ENCODE measurements around the gene DNAH3.
"Not testable (repeated sequence)": the region's sequence is repeated elsewhere in the genome, so short reads cannot be mapped to it uniquely, and the experiment has no call there.

Gene DNAH3

DNA sequence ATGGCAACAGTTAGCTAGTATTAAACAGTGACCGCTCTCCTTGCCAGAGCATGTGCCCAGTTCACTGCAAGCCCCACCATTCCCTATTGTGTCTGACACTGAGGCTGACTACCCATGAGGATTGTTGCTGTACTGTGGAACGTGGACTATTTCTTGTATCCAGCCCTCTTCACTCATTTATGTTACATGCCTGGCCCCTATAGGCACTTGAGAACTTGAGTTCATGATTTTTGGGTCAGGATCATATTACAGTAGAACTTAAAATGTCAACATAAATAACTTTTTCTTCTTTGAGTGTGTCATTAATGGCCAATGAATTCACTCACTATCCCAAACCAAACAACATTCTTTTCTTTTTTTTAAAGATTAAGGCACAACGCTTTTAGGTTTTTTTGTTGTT lies 194.3 kb downstream of the DNAH3 start:
- no peak overlapping the region for H3K4me3 ChIP-seq (ENCODE audit: insufficient read depth, low read depth, low read length, poor library complexity, severe bottlenecking)
- no peaks in the 10 kb centered on the region for H3K36me3 ChIP-seq (ENCODE audit: control insufficient read depth, insufficient read depth, low read length)
- H3K9me3 ChIP-seq (ENCODE audit: control insufficient read depth, low read length), result no peaks in the 10 kb centered on the region
- no peaks in the 10 kb centered on the region for H3K27me3 ChIP-seq (replicated peaks; ENCODE audit: control insufficient read depth, insufficient read depth, low read length, poor library complexity, severe bottlenecking)
- H3K4me1 ChIP-seq (ENCODE audit: control insufficient read depth, insufficient read depth, low read length, poor library complexity, severe bottlenecking), result no peaks in the 10 kb centered on the region
- no peak for DNase-seq
- no peak overlapping the region for H3K27ac ChIP-seq (ENCODE audit: insufficient read depth, low read length, poor library complexity, severe bottlenecking)

GRCh38 chr16:20954574-20954973 lies 196.1 kb downstream of the DNAH3 start:
- H3K4me1 ChIP-seq (ENCODE audit: control insufficient read depth, insufficient read depth, low read length, poor library complexity, severe bottlenecking), result no peaks in the 10 kb centered on the region
- no peak overlapping the region for H3K4me3 ChIP-seq (ENCODE audit: insufficient read depth, low read depth, low read length, poor library complexity, severe bottlenecking)
- no peaks in the 10 kb centered on the region for H3K27me3 ChIP-seq (replicated peaks; ENCODE audit: control insufficient read depth, insufficient read depth, low read length, poor library complexity, severe bottlenecking)
- H3K27ac ChIP-seq (ENCODE audit: insufficient read depth, low read length, poor library complexity, severe bottlenecking), result no peak overlapping the region
- DNase-seq, result no peak
- no peaks in the 10 kb centered on the region for H3K9me3 ChIP-seq (ENCODE audit: control insufficient read depth, low read length)
- H3K36me3 ChIP-seq (ENCODE audit: control insufficient read depth, insufficient read depth, low read length), result no peaks in the 10 kb centered on the region

DNA sequence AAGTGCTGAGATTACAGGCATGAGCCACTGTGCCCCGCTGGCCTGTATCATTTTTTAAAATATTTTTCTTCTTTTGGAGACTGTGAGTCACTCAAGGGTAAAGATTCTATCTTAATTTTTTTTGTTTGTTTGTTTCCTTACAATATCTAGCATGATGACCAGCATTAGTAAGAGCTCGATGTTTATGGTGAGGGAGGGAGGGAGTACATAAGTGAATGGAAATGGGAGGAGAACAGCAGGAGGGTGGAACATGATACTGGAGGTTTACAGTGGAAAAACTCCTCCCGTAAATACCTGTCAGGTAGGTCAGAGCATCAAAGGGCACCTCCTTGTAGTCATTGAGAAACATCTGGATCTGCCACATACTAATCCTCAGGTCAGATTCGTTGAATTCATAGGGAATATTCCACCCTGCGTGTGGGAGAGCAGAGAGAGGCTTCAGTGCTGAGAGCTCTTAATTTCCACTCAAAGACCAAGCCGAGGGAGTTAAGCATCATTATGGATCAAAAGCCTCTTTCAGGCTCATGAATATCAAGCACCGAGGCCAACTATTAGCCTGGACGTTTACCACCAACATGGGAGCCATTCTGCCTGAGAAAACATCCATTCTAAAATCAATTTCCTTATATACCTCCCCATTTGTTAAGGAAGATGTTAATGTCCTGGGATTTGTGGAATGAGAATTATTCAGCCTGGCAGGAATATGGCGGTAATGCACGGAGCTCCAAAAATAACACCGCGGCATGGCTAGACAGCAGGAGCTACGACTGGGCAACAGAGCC lies 198.3 kb downstream of the DNAH3 start:
- DNase-seq, result no peak
- Histone ChIP-seq H3K4me3 (ENCODE audit: insufficient read depth, low read depth, low read length, poor library complexity, severe bottlenecking) (no peak overlapping the region), H3K27ac (ENCODE audit: insufficient read depth, low read length, poor library complexity, severe bottlenecking) (no peak overlapping the region), H3K9me3 (ENCODE audit: control insufficient read depth, low read length) (no peaks in the 10 kb centered on the region), H3K4me1 (ENCODE audit: control insufficient read depth, insufficient read depth, low read length, poor library complexity, severe bottlenecking) (no peaks in the 10 kb centered on the region), H3K36me3 (ENCODE audit: control insufficient read depth, insufficient read depth, low read length) (no peaks in the 10 kb centered on the region), H3K27me3 (replicated peaks; ENCODE audit: control insufficient read depth, insufficient read depth, low read length, poor library complexity, severe bottlenecking) (no peaks in the 10 kb centered on the region)

- no peaks in the 10 kb centered on the region for H3K4me1 ChIP-seq (ENCODE audit: control insufficient read depth, insufficient read depth, low read length, poor library complexity, severe bottlenecking)
- H3K36me3 ChIP-seq (ENCODE audit: control insufficient read depth, insufficient read depth, low read length), result no peaks in the 10 kb centered on the region
- H3K9me3 ChIP-seq (ENCODE audit: control insufficient read depth, low read length), result no peaks in the 10 kb centered on the region
- H3K27me3 ChIP-seq (replicated peaks; ENCODE audit: control insufficient read depth, insufficient read depth, low read length, poor library complexity, severe bottlenecking), result no peaks in the 10 kb centered on the region
- H3K4me3 ChIP-seq (ENCODE audit: insufficient read depth, low read depth, low read length, poor library complexity, severe bottlenecking), result no peak overlapping the region
- no peak overlapping the region for H3K27ac ChIP-seq (ENCODE audit: insufficient read depth, low read length, poor library complexity, severe bottlenecking)
- no peak for DNase-seq
Observed at GRCh38 chr16:20950294-20950693, 200.4 kb downstream of the DNAH3 start.

- no peaks in the 10 kb centered on the region for H3K4me1 ChIP-seq (ENCODE audit: control insufficient read depth, insufficient read depth, low read length, poor library complexity, severe bottlenecking)
- no peaks in the 10 kb centered on the region for H3K27me3 ChIP-seq (replicated peaks; ENCODE audit: control insufficient read depth, insufficient read depth, low read length, poor library complexity, severe bottlenecking)
- no peak for DNase-seq
- H3K4me3 ChIP-seq (ENCODE audit: insufficient read depth, low read depth, low read length, poor library complexity, severe bottlenecking), result no peak overlapping the region
- H3K36me3 ChIP-seq (ENCODE audit: control insufficient read depth, insufficient read depth, low read length), result no peaks in the 10 kb centered on the region
- H3K27ac ChIP-seq (ENCODE audit: insufficient read depth, low read length, poor library complexity, severe bottlenecking), result no peak overlapping the region
- H3K9me3 ChIP-seq (ENCODE audit: control insufficient read depth, low read length), result no peaks in the 10 kb centered on the region
Observed at GRCh38 chr16:20949660-20950059, 201.0 kb downstream of the DNAH3 start.

- Histone ChIP-seq H3K4me1 (ENCODE audit: control insufficient read depth, insufficient read depth, low read length, poor library complexity, severe bottlenecking) (no peaks in the 10 kb centered on the region), H3K27ac (ENCODE audit: insufficient read depth, low read length, poor library complexity, severe bottlenecking) (no peak overlapping the region), H3K4me3 (ENCODE audit: insufficient read depth, low read depth, low read length, poor library complexity, severe bottlenecking) (no peak overlapping the region), H3K27me3 (replicated peaks; ENCODE audit: control insufficient read depth, insufficient read depth, low read length, poor library complexity, severe bottlenecking) (no peaks in the 10 kb centered on the region), H3K36me3 (ENCODE audit: control insufficient read depth, insufficient read depth, low read length) (no peaks in the 10 kb centered on the region), H3K9me3 (ENCODE audit: control insufficient read depth, low read length) (no peaks in the 10 kb centered on the region)
- no peak for DNase-seq
Observed at GRCh38 chr16:20948444-20948843, 202.2 kb downstream of the DNAH3 start.

GRCh38 chr16:20946015-20946629 lies 204.5 kb downstream of the DNAH3 start:
- no peaks in the 10 kb centered on the region for H3K9me3 ChIP-seq (ENCODE audit: control insufficient read depth, low read length)
- no peaks in the 10 kb centered on the region for H3K4me1 ChIP-seq (ENCODE audit: control insufficient read depth, insufficient read depth, low read length, poor library complexity, severe bottlenecking)
- H3K27ac ChIP-seq (ENCODE audit: insufficient read depth, low read length, poor library complexity, severe bottlenecking), result no peak overlapping the region
- no peak overlapping the region for H3K4me3 ChIP-seq (ENCODE audit: insufficient read depth, low read depth, low read length, poor library complexity, severe bottlenecking)
- DNase-seq, result no peak
- no peaks in the 10 kb centered on the region for H3K27me3 ChIP-seq (replicated peaks; ENCODE audit: control insufficient read depth, insufficient read depth, low read length, poor library complexity, severe bottlenecking)
- H3K36me3 ChIP-seq (ENCODE audit: control insufficient read depth, insufficient read depth, low read length), result no peaks in the 10 kb centered on the region

- not testable (repeated sequence) for DNase-seq; H3K27ac ChIP-seq (ENCODE audit: insufficient read depth, low read length, poor library complexity, severe bottlenecking); H3K9me3 ChIP-seq (ENCODE audit: control insufficient read depth, low read length); H3K4me1 ChIP-seq (ENCODE audit: control insufficient read depth, insufficient read depth, low read length, poor library complexity, severe bottlenecking); H3K27me3 ChIP-seq (replicated peaks; ENCODE audit: control insufficient read depth, insufficient read depth, low read length, poor library complexity, severe bottlenecking); H3K36me3 ChIP-seq (ENCODE audit: control insufficient read depth, insufficient read depth, low read length); H3K4me3 ChIP-seq (ENCODE audit: insufficient read depth, low read depth, low read length, poor library complexity, severe bottlenecking)
Observed at GRCh38 chr16:20945575-20945875, 205.1 kb downstream of the DNAH3 start.

DNA sequence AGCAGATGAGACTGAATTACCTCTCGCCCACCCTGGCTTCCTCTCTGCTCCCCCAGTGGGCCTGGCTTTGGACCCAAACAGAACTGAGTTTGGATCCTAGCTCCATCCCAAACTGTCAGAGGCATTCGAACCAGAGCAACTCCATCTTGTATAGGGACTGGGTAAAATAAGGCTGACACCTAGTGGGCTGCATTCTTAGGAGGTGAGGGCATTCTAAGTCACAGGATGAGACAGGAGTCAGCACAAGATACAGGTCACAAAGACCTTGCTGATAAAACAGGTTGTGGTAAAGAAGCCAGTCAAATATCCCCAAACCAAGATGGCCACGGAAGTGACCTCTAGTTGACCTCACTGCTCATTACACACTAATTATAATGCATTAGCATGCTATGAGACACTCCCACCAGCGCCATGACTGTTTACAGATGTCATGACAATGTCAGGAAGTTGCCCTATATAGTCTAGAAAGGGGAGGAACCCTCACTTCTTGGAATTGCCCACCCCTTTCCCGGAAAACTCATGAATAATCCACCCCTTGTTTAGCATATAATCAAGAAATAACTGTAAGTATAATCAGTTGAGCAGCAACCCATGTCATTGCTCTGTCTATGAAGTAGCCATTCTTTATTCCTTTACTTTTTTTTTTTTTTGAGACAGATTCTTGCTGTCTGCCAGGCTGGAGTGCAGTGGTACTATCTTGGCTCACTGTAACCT lies 205.6 kb downstream of the DNAH3 start:
- no peaks in the 10 kb centered on the region for H3K9me3 ChIP-seq (ENCODE audit: control insufficient read depth, low read length)
- H3K27me3 ChIP-seq (replicated peaks; ENCODE audit: control insufficient read depth, insufficient read depth, low read length, poor library complexity, severe bottlenecking), result no peaks in the 10 kb centered on the region
- H3K27ac ChIP-seq (ENCODE audit: insufficient read depth, low read length, poor library complexity, severe bottlenecking), result no peak overlapping the region
- DNase-seq, result peak in 2 of 3 donors; percentile 6 to 14
- H3K4me1 ChIP-seq (ENCODE audit: control insufficient read depth, insufficient read depth, low read length, poor library complexity, severe bottlenecking), result no peaks in the 10 kb centered on the region
- no peaks in the 10 kb centered on the region for H3K36me3 ChIP-seq (ENCODE audit: control insufficient read depth, insufficient read depth, low read length)
- H3K4me3 ChIP-seq (ENCODE audit: insufficient read depth, low read depth, low read length, poor library complexity, severe bottlenecking), result no peak overlapping the region

GRCh38 chr16:20942256-20942655 lies 208.4 kb downstream of the DNAH3 start:
- H3K27me3 ChIP-seq (replicated peaks; ENCODE audit: control insufficient read depth, insufficient read depth, low read length, poor library complexity, severe bottlenecking), result no peaks in the 10 kb centered on the region
- H3K36me3 ChIP-seq (ENCODE audit: control insufficient read depth, insufficient read depth, low read length), result no peaks in the 10 kb centered on the region
- no peaks in the 10 kb centered on the region for H3K4me1 ChIP-seq (ENCODE audit: control insufficient read depth, insufficient read depth, low read length, poor library complexity, severe bottlenecking)
- no peak overlapping the region for H3K27ac ChIP-seq (ENCODE audit: insufficient read depth, low read length, poor library complexity, severe bottlenecking)
- H3K4me3 ChIP-seq (ENCODE audit: insufficient read depth, low read depth, low read length, poor library complexity, severe bottlenecking), result no peak overlapping the region
- H3K9me3 ChIP-seq (ENCODE audit: control insufficient read depth, low read length), result no peaks in the 10 kb centered on the region
- no peak for DNase-seq

Data from effector memory CD4-positive, alpha-beta T cell (primary cell).